Erythroblast (primary cell): ENCODE measurements around the gene ZCCHC13.

Source experiments
- DNase-seq, 2 experiments: peaks; one replicate each; lab custom pipeline; 2025; lab: John Stamatoyannopoulos, UW
- GATA1 ChIP-seq: IDR thresholded peaks from 2 replicates; pipeline ENCODE4 v1.6.1; 2011; ENCODE audit warnings: low read depth, mild to moderate bottlenecking, control low read depth, low read length, moderate library complexity
- POLR2A ChIP-seq: IDR thresholded peaks from 2 replicates; pipeline ENCODE4 v1.6.1; 2011; ENCODE audit warnings: mild to moderate bottlenecking, low read length

The ZCCHC13 gene

GRCh38 chrX:74343343-74344279 lies 39.6 kb downstream of the ZCCHC13 start:
- TF ChIP-seq POLR2A (no peak), GATA1 (no peak)
- DNase-seq: peak; percentile 67 to 73

DNA sequence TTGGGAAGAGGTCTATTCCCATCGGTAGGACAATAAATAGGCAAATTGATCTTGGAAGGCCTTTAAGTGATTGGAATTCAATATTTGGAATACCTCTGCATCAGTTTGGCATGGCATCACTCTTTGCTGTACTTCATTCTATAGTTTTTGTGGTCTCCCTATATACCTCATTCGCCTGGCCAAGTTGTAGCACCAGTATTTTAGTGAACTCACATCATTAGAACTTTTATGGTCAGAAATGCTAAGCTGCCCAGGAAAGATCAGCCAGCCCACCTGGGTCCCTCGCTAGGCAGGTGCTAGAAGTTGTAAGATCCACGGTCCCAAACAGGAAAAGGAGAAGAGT lies 40.3 kb downstream of the ZCCHC13 start:
- DNase-seq: no peak
- TF ChIP-seq GATA1 (no peak), POLR2A (no peak)

DNA sequence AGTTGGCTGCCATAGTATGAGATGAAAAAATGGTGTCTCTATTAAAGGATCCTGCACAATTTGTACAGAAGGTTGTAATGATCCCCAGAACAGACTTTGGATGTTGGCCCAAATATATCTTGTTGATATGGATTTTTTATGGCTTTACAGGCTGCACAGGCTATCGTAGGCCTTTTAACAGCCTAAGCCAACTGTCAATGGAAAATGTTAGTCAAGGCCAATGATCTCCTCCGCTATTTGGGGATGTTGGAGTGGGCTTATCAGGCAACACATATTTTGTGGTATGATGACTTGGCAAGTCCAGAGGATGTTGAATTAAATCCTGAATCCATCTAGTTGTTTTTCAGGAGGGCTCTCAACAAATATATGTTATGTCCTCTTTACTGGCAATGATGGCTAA lies 42.1 kb downstream of the ZCCHC13 start:
- peak; percentile 2 to 26 for DNase-seq

GRCh38 chrX:74349387-74349786 lies 45.4 kb downstream of the ZCCHC13 start:
- no peak for DNase-seq
- TF ChIP-seq POLR2A (no peak), GATA1 (no peak)

More for the DNA sequence above, 42.1 kb downstream of the ZCCHC13 start:
- TF ChIP-seq POLR2A: no peak
- no peak for TF ChIP-seq GATA1

DNA sequence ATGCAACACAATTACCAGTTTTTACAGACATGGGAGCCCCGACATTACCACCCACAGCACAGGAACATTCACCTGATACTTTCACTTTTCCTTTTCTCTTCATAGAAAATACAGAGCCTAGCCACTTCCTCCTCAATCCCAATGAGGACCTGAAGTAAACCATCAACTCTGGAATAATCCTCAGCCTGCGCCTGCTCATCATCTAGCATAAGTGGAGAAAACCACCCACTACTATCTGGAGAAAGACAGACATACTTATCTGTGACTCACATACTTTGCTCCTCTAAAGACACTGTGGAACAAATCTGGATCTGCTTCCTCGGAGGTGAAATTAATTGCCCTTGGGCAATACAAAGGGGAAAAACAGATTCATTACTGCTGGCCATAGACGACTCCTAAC lies 47.8 kb downstream of the ZCCHC13 start:
- no peak for TF ChIP-seq POLR2A
- peak in 1 of 2 experiments; percentile 2 for DNase-seq

GRCh38 chrX:74353984-74354383 lies 50.0 kb downstream of the ZCCHC13 start:
- DNase-seq: no peak
- no peak for TF ChIP-seq GATA1
